HG02840 (cell line): ENCODE results near the gene LRRC4C.

ENCODE experiments used
- ATAC-seq: cut with Tn5 transposase; IDR thresholded peaks from one replicate; pipeline ENCODE4 v1.9.1; 2021; ENCODE audit warnings: mild to moderate bottlenecking, moderate library complexity, moderate number of reproducible peaks; ENCODE audit not compliant: unreplicated experiment, low FRiP score

LRRC4C gene

GRCh38 chr11:41175304-41175972, 284.0 kb downstream of the LRRC4C start:
- no peak for ATAC-seq

DNA sequence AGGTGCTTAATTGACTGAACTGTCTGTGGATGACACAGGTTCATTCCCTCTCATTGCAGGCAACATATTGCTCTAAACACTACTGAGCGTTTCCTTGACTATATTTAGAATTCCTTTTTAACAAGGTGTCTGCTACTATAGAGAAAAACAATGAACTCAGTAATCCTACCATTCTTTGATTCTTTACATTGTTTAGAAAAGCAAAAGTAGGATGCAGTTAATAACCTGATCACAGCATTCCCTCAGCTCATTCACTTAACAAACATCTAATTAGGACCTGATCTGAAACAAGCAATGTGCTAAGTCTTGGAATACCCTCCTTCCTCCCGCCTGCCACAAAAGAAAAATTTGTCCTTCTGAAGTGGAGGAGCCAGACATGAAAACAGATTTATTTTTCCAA, 313.1 kb downstream of the LRRC4C start:
- ATAC-seq, result no peak

DNA sequence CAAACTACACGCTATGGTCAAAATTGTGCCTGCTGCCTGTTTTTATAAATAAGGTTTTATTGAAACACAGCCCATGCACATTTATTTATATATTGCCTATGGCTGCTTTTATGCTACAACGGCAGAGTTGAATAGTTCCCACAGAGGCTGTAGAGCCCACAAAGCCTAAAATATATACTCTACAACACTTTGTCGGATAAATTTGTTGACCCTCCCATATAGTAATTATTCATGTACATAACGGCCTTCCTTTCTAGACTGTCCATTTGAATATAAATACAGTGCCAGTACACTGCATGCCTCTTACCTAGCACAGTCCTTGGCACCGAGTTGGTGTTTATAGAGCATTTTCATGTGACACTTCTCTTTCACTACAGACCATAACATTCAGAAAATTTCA, 314.0 kb downstream of the LRRC4C start:
- ATAC-seq, result no peak

GRCh38 chr11:41134971-41135370, 324.5 kb downstream of the LRRC4C start:
- ATAC-seq, result no peak

GRCh38 chr11:41133023-41133422, 326.4 kb downstream of the LRRC4C start:
- ATAC-seq, result no peak

DNA sequence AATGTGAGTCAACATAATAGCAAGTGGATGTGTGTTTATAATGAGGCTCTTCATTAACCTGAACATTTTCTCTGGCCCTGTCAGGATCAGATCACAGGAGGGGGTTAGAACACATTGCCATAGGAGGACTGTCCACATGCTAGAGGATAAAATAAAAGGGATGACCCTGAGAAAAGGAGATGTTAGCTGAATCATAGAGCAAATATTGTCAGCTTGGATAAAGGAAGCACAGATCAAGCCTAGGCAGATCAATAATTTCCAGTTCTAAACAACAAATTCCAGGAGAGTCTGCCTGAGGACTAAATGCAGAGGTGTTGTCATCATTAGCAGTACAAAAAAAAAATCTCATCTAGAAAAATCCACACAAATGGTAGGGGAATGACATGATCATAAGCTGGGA, 337.9 kb downstream of the LRRC4C start:
- ATAC-seq, result no peak

DNA sequence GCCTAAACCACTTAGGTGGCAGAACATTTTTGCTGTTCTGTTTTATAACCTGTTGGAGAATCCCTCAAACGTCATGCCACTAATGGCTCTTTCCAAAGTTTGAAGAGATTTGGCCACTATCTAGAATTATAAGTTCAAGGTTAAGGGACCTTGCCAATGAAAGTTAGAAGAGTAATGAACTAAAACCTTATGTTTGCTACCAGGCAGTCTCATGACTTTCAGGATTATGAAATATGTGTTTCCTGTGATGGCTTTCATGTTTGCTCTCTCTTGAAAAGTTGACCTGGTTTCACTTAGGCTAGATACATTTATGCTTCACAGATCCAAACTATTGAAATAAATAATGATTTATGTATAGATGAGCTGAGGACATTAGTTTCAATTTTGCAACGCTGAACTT, 340.0 kb downstream of the LRRC4C start:
- ATAC-seq, result no peak

GRCh38 chr11:41118521-41118920, 340.9 kb downstream of the LRRC4C start:
- no peak for ATAC-seq

DNA sequence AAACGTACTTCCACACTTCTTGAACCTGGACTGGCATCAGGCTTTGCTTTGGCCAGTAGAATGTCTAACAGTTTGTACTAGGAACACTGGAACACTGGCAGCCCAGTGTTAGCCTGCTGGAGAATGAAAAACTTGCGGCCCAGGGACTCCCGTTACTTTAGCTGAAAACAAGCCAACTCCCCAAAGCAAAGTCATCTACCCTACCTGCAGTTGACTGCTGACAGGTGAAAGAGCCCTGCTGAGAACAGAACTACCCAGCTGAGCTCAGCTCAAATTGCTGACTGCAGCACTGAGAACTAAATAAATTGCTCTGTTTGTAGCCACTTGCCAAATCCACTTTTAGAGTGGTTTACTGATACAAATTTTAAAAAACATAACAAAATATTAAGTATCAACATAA, 342.5 kb downstream of the LRRC4C start:
- no peak for ATAC-seq

DNA sequence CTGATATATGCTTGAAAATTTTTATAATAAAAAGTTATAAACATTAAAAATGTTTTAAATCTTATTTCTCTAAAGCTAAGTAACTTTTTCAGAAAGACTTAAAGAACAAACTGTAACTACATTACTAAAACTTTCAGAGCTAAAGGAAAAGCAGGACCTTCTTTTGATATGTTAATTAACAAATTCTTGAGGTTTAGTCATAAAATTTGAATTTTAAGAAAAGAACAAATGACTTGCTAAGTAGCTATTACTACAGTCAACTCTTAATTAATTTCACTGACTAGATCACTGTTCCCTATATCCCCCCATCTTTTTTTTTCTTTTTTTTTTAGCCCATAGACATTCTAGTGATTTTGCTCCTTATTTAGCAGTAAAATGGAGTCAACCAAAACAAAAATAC, 344.4 kb downstream of the LRRC4C start:
- no peak for ATAC-seq

DNA sequence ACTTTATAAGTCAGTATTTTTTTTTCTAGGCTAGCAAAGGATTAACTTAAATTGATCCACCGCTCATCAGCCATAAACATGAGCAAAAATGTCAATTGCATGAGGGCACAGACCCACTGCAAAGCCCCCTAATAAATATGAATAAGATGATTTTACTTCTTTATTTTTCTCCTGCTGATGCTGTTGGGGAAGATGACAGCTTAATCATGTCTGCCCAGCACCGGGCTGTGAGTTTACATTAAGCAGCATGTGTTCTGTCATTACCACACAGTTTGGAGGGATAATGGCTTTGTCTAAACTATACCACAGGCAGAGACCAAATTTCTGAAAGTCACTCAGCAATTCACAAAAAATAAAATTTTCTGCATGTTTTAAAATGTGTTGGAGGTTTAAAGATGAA, 346.3 kb downstream of the LRRC4C start:
- no peak for ATAC-seq

- ATAC-seq, result no peak
Measured at GRCh38 chr11:41110527-41110926, 348.9 kb downstream of the LRRC4C start.

- no peak for ATAC-seq
Measured at GRCh38 chr11:41102471-41102870, 357.0 kb downstream of the LRRC4C start.

- ATAC-seq, result no peak
Measured at GRCh38 chr11:41099654-41100053, 359.8 kb downstream of the LRRC4C start.

DNA sequence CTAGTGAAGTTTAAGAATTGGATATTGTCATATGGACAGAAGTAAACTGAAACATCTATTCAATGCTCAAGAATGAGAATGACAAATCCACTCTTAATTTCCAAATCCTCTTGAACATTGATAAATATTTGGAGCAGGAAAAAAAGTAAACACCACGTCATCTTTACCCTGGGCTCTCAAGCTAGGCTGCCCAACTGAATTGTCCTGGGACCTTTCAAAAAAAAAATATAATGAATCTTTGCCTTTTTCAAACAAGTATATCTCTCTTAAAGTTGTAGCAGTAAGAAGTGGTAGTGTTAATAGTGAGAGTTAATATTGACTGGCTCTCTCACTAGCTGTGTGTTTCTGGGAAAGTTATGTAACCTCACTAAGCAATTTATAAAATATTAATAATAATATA, 374.3 kb downstream of the LRRC4C start:
- ATAC-seq, result no peak

DNA sequence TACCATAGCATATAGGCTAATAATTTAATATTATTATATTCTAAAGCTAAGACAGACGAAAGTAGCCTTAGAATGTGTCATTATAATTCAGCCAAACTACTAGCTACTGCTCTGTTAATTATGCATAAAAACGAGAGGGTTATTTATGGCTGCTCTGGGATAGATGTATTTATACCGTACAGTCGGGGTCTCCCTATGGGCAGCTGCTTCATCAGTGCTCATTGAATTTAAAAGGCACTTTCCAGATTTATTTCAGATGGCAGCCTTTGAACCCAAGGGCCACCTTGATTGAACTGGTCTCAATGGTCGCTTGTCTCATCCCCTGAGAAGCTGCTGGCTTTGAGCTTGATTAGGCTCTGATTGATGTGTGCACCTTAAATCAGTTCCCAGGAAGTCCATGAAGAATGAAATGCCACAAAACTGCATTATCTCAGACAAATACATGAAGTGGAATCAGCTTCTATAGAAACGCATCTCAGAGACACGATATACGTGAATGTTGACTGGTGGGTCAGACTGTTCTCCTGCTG, 377.6 kb downstream of the LRRC4C start:
- no peak for ATAC-seq

- no peak for ATAC-seq
Measured at GRCh38 chr11:41074318-41074717, 385.1 kb downstream of the LRRC4C start.

GRCh38 chr11:41065432-41065831, 394.0 kb downstream of the LRRC4C start:
- ATAC-seq, result no peak

- ATAC-seq, result no peak
Measured at GRCh38 chr11:41058138-41058537, 401.3 kb downstream of the LRRC4C start.

DNA sequence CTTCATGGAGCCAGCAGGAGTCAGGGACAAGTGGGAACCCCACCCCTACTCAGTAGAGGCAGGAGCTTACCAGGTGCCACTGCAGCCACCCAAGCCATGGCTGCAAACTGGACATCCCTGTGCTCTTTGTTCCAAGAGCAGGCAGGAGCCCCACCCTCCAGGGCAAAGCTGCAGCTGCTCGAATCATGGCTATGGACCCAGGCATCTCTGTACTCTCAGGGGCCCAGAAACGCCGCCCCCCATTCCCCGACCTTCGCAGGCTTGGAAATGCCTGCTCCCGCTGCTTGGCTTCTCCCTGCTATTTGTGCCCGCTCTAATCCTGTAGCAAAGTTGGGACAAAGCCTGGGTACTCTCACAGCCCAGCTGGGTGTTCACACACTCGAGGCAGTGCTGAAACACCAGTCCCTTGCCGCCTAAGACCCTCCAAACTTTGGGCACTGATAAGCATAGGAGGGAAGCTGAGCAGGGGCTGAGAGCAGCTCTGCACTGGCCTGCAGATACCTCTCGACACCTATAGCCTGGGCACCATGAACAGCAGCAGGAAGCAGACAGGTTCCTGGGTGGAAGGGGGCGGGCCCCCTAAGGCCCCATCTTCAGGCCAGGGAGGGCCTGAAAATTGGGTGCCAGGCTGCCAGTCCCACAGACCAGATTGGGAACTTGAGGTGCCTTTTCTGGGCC, 402.4 kb downstream of the LRRC4C start:
- ATAC-seq, result no peak

- no peak for ATAC-seq
Measured at GRCh38 chr11:41053894-41054293, 405.6 kb downstream of the LRRC4C start.
